ENCODE measurements around the gene PDE3B.

- TF ChIP-seq, protein P1, sequence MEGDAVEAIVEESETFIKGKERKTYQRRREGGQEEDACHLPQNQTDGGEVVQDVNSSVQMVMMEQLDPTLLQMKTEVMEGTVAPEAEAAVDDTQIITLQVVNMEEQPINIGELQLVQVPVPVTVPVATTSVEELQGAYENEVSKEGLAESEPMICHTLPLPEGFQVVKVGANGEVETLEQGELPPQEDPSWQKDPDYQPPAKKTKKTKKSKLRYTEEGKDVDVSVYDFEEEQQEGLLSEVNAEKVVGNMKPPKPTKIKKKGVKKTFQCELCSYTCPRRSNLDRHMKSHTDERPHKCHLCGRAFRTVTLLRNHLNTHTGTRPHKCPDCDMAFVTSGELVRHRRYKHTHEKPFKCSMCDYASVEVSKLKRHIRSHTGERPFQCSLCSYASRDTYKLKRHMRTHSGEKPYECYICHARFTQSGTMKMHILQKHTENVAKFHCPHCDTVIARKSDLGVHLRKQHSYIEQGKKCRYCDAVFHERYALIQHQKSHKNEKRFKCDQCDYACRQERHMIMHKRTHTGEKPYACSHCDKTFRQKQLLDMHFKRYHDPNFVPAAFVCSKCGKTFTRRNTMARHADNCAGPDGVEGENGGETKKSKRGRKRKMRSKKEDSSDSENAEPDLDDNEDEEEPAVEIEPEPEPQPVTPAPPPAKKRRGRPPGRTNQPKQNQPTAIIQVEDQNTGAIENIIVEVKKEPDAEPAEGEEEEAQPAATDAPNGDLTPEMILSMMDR (IDR thresholded peaks at IDR 0.05; ENCODE audit: insufficient read depth, low read length): no peak
- TF ChIP-seq POLR2AphosphoS5 (IDR thresholded peaks at IDR 0.05; ENCODE audit: low read depth) (no peak), GABPA (IDR thresholded peaks at IDR 0.05; ENCODE audit: low read depth) (no peak), SPI1 (IDR thresholded peaks at IDR 0.05; ENCODE audit: borderline replicate concordance, low read depth) (no peak)
- TF ChIP-seq, protein P2, sequence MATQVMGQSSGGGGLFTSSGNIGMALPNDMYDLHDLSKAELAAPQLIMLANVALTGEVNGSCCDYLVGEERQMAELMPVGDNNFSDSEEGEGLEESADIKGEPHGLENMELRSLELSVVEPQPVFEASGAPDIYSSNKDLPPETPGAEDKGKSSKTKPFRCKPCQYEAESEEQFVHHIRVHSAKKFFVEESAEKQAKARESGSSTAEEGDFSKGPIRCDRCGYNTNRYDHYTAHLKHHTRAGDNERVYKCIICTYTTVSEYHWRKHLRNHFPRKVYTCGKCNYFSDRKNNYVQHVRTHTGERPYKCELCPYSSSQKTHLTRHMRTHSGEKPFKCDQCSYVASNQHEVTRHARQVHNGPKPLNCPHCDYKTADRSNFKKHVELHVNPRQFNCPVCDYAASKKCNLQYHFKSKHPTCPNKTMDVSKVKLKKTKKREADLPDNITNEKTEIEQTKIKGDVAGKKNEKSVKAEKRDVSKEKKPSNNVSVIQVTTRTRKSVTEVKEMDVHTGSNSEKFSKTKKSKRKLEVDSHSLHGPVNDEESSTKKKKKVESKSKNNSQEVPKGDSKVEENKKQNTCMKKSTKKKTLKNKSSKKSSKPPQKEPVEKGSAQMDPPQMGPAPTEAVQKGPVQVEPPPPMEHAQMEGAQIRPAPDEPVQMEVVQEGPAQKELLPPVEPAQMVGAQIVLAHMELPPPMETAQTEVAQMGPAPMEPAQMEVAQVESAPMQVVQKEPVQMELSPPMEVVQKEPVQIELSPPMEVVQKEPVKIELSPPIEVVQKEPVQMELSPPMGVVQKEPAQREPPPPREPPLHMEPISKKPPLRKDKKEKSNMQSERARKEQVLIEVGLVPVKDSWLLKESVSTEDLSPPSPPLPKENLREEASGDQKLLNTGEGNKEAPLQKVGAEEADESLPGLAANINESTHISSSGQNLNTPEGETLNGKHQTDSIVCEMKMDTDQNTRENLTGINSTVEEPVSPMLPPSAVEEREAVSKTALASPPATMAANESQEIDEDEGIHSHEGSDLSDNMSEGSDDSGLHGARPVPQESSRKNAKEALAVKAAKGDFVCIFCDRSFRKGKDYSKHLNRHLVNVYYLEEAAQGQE (IDR thresholded peaks at IDR 0.05; ENCODE audit: insufficient replicate concordance, low read depth): no peak
Measured at GRCh38 chr11:14657841-14658240, 14.2 kb downstream of the PDE3B start.

Data from HL-60 (cell line).